Measurements from ENCODE around the gene RPAP3. TPM values are rescaled to one million over a fixed set of nuclear protein-coding genes. Genes with fewer than 3 reads are reported as not detected.

The RPAP3 gene
- total RNA-seq, 4 donors from 2014 or later = 17.9 to 24.9 (median 21.4) TPM

DNA sequence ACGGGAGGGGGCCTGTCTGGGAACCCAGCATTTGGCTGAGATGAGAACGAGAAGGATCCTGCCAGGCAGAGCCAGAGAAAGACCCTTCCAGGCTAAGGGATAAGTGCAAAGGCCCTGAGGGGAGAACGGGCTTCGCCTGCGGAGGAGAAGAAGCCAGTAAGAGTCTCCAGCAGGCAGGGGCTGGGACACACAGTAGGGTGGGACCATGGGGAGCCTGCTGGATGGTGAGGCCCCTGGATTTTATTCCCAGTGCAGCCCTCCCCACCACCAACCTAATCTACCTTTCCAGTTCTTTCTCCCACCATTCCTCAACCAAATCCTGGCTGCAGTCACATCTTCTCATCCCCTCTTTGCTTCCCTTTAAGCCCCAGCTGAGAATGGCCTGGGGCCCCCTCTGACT is 40.2 kb upstream of the RPAP3 start:
- Histone ChIP-seq H3K9me3 (no peaks in the 10 kb centered on the region), H3K4me1 (peaks cover 23 to 38% of the 10 kb centered on the region in 2 donors), H3K36me3 (peaks cover 45 to 46% of the 10 kb centered on the region in 2 donors), H3K4me3 (replicated peaks in 1 of 3) (no peak overlapping the region), H3K27me3 (no peaks in the 10 kb centered on the region), H3K27ac (peak overlapping the region; percentile 53 to 75 (median 71))
- TF ChIP-seq POLR2A (IDR thresholded peaks at IDR 0.05) = no peak
- TF ChIP-seq, protein P1, sequence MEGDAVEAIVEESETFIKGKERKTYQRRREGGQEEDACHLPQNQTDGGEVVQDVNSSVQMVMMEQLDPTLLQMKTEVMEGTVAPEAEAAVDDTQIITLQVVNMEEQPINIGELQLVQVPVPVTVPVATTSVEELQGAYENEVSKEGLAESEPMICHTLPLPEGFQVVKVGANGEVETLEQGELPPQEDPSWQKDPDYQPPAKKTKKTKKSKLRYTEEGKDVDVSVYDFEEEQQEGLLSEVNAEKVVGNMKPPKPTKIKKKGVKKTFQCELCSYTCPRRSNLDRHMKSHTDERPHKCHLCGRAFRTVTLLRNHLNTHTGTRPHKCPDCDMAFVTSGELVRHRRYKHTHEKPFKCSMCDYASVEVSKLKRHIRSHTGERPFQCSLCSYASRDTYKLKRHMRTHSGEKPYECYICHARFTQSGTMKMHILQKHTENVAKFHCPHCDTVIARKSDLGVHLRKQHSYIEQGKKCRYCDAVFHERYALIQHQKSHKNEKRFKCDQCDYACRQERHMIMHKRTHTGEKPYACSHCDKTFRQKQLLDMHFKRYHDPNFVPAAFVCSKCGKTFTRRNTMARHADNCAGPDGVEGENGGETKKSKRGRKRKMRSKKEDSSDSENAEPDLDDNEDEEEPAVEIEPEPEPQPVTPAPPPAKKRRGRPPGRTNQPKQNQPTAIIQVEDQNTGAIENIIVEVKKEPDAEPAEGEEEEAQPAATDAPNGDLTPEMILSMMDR (IDR thresholded peaks at IDR 0.05) = no peak
- no peak for DNase-seq
- intact Hi-C loops (cut with DNase I) = no loop called here
- 77 to 84% methylated on average over 5 of the region's 5 CpGs for WGBS, 2 donors

DNA sequence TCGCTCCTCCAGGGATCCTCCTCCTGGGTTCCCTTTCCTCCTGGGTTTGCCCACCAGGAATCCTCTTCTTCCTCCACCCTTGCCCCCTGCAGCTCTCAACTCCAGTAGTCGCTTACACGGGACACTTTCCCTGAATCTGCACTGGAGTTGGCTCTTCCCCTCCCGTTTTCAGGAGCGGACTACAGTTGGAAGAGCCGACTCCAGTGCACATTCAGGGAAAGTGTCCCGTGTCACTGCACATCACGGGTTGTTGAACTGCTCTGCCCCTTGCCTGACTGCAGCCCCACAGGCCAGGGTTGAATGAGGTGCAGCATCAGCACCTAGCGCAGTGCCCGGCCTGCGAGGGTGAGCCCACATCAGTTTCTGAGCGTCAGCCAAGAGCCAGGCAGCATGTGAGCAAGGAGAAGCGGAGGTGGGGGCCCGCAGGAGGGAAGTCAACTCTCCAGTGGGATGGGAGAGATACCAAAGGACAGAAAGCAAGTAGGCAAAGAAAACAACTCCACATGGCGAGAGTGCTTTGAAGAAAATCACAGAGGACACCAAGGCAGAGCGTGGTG is 39.7 kb upstream of the RPAP3 start:
- WGBS, 2 donors = 35 to 45% methylated on average over 16 of the region's 16 CpGs

DNA sequence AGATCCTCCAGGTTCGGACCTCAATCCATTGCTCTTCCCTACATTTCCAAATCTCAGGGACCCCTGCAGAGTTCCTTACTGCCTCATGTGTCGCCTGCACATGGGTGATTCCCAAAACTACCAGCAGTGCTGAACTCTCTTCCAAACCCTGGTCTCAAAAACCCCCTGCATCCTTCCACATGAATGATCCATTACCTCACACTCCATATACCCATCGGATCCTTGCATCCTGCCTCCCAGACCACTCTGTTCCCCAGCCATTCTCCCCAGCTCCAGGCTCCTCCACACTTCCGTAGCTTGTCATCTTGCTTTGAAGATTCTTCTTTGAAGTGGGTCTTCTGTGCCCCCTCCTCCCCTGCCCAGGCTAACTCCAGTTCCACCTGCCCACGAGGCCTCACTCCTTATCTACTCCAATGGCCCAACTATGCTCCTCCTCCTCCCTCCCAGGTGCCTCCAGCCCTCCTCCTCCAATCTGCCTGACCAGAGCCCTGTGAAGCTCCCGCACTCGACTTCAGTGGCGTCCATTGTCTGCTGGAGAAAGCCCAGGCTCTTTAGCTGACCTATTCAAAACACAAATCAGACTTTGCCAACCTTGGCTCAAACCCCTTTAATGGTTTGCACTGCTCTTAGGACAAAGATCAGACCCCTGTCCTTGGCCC is 39.1 kb upstream of the RPAP3 start:
- TF ChIP-seq, protein P1 (IDR thresholded peaks at IDR 0.05) = no peak
- intact Hi-C loops (cut with DNase I) = loop anchor here (5.0 kb wide), 1 partner anchor 32 kb away; no protein-coding TSS in a partner anchor
- Histone ChIP-seq H3K4me1 (peaks cover 34 to 50% of the 10 kb centered on the region in 2 donors), H3K27ac (peak overlapping the region in 2 of 3 donors; percentile 71 to 78), H3K4me3 (replicated peaks in 1 of 3) (no peak overlapping the region), H3K36me3 (peaks cover 34 to 35% of the 10 kb centered on the region in 2 donors), H3K27me3 (no peaks in the 10 kb centered on the region), H3K9me3 (no peaks in the 10 kb centered on the region)
- 62 to 66% methylated on average over 8 of the region's 8 CpGs for WGBS, 2 donors
- peak; percentile 74 to 76 for DNase-seq

More for the DNA sequence above, 39.7 kb upstream of the RPAP3 start:
- TF ChIP-seq POLR2A (IDR thresholded peaks at IDR 0.05) = no peak
- TF ChIP-seq, protein P1 (IDR thresholded peaks at IDR 0.05) = no peak
- H3K4me3 ChIP-seq (replicated peaks in 1 of 3) = no peak overlapping the region
- no peaks in the 10 kb centered on the region for H3K27me3 ChIP-seq
- peak; percentile 81 to 84 for DNase-seq
- intact Hi-C loops (cut with DNase I) = no loop called here
- no peaks in the 10 kb centered on the region for H3K9me3 ChIP-seq
- peaks cover 28 to 43% of the 10 kb centered on the region in 2 donors for H3K4me1 ChIP-seq
- peak overlapping the region; percentile 53 to 78 (median 71) for H3K27ac ChIP-seq
- H3K36me3 ChIP-seq = peaks cover 41% of the 10 kb centered on the region in 2 donors

DNA sequence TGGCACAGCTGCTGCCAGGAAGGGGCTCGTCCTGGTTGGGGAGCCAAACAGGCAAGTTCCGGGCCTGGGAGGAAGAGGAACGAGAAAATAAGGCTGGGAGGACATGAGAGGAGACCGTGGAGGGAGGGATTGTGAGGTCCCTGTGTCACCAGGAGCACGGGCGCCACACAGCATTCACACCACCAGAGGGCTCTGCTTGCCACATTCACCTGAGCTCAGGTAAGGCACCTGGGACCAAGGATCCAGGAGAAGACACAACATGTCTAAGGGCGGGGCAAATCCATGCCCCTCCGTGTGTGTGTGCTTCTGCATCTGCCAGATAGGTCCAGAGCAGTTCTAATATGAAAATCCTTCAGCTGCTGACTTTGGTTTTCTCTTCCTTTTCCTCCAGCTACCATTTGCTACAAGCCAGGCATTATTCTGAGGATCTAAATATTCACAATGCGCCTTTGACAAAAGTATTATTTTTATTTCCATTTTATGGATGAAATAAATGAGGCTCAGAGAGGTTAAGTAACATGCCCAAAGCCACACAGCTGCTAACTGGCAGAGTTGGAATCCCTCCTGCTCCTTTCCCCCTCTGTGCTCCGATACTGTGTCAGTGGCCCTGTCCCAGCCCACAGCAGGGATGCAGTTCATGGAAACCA is 38.3 kb upstream of the RPAP3 start:
- Histone ChIP-seq H3K4me3 (replicated peaks in 1 of 3) (no peak overlapping the region), H3K27ac (peak overlapping the region in 2 of 3 donors; percentile 50 to 71), H3K9me3 (no peaks in the 10 kb centered on the region), H3K27me3 (no peaks in the 10 kb centered on the region), H3K4me1 (peaks cover 35 to 57% of the 10 kb centered on the region in 2 donors), H3K36me3 (peaks cover 26 to 27% of the 10 kb centered on the region in 2 donors)
- TF ChIP-seq, protein P1 (IDR thresholded peaks at IDR 0.05) = peak in 5 of 6 experiments; percentile 31 to 90 (median 82)
- TF ChIP-seq POLR2A (IDR thresholded peaks at IDR 0.05) = no peak
- DNase-seq = peak; percentile 84 to 89
- intact Hi-C loops (cut with DNase I) = loop anchor here (5.0 kb wide), 1 partner anchor 33 kb away; no protein-coding TSS in a partner anchor
- WGBS, 2 donors = 40 to 46% methylated on average over 10 of the region's 10 CpGs
